OCI-LY1 (cell line): ENCODE measurements around the gene TTC27.

Experiments used
- EZH2 ChIP-seq: fragments of 200-600 bp; sonication (generic), shearing (Covaris generic); IDR thresholded peaks from 2 replicates; pipeline ENCODE4 v1.8.0; 2017; ENCODE audit warnings: borderline replicate concordance, mixed run types, mild to moderate bottlenecking, antibody characterized with exemption, low read length, moderate library complexity, mixed read lengths
- TF ChIP-seq, protein P1 (sequence below): fragments of 200-600 bp; sonication (generic), shearing (Covaris generic); IDR thresholded peaks from 2 replicates; pipeline ENCODE4 v1.5.1; 2017; ENCODE audit warnings: mild to moderate bottlenecking, antibody characterized with exemption, low read length, moderate library complexity, mixed read lengths

DNA sequence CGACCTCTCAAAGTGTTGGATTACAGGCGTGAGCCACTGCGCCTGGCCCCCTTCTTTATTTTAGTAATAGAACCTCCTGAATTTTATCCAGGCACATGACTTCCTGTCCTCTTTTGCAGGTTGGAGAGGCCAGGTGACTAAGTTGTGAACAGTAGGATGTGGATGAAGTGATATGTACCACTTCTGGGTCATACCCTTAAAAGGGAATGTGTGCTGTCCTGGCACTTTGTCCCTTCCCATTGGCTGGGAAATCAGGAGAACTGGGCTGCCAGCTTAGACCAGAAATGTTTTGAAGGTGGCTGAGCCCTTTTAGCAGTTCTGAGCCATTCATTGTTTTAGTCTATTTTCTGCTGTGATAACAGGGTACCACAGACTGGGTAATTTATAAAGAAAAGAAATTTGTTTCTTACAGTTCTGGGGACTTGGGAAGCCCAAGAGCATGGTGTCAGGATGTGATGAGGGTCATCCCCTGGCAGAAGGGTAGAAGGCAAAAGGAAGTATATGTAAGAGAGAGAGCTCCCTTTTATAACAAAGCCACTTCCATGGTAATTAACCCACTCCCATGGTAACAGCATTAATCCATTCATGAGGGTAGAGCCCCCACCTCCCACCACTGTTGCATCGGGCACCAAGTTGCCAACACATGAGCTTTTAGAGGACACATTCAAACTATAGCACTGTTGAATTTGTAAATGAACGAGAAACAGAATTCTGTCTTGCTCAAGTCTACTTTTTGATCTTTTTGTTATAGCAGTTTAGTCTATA lies 79.1 kb downstream of the TTC27 start:
- TF ChIP-seq, protein P1, sequence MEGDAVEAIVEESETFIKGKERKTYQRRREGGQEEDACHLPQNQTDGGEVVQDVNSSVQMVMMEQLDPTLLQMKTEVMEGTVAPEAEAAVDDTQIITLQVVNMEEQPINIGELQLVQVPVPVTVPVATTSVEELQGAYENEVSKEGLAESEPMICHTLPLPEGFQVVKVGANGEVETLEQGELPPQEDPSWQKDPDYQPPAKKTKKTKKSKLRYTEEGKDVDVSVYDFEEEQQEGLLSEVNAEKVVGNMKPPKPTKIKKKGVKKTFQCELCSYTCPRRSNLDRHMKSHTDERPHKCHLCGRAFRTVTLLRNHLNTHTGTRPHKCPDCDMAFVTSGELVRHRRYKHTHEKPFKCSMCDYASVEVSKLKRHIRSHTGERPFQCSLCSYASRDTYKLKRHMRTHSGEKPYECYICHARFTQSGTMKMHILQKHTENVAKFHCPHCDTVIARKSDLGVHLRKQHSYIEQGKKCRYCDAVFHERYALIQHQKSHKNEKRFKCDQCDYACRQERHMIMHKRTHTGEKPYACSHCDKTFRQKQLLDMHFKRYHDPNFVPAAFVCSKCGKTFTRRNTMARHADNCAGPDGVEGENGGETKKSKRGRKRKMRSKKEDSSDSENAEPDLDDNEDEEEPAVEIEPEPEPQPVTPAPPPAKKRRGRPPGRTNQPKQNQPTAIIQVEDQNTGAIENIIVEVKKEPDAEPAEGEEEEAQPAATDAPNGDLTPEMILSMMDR, result no peak
- TF ChIP-seq EZH2, result no peak
